CD4-positive, alpha-beta T cell treated with Interleukin-6 for 4 hours (primary cell): Measurements from ENCODE around the gene MUC5AC.

Experiments used
- DNase-seq: peaks from one replicate; pipeline ENCODE4 v3.0.0-alpha.2; 2020; ENCODE audit warnings: mixed read lengths

Gene MUC5AC

GRCh38 chr11:1217151-1217550 lies 59.4 kb downstream of the MUC5AC start:
- DNase-seq, result no peak

GRCh38 chr11:1218256-1218787 lies 60.6 kb downstream of the MUC5AC start:
- DNase-seq, result no peak

GRCh38 chr11:1218788-1219445 lies 61.2 kb downstream of the MUC5AC start:
- no peak for DNase-seq

- no peak for DNase-seq
Measured at GRCh38 chr11:1219446-1219833, 61.7 kb downstream of the MUC5AC start.

- DNase-seq, result no peak
Measured at GRCh38 chr11:1219834-1220815, 62.4 kb downstream of the MUC5AC start.

GRCh38 chr11:1220941-1221721 lies 63.4 kb downstream of the MUC5AC start:
- no peak for DNase-seq

GRCh38 chr11:1221848-1222311 lies 64.1 kb downstream of the MUC5AC start:
- DNase-seq, result no peak

GRCh38 chr11:1222491-1223345 lies 65.0 kb downstream of the MUC5AC start, which contains the start of gene MUC5B:
MUC5B (plus strand) TSS chr11:1223066; CDS start chr11:1223124, 58 bp downstream.
- no peak for DNase-seq

GRCh38 chr11:1223346-1224110 lies 65.8 kb downstream of the MUC5AC start:
- DNase-seq, result no peak

GRCh38 chr11:1224111-1224490 lies 66.3 kb downstream of the MUC5AC start:
- DNase-seq, result no peak

GRCh38 chr11:1224491-1225385 lies 67.0 kb downstream of the MUC5AC start:
- DNase-seq, result no peak

- DNase-seq, result no peak
Measured at GRCh38 chr11:1225386-1226225, 67.9 kb downstream of the MUC5AC start.

GRCh38 chr11:1226226-1226985 lies 68.7 kb downstream of the MUC5AC start:
- DNase-seq, result no peak

- DNase-seq, result no peak
Measured at GRCh38 chr11:1226986-1227550, 69.3 kb downstream of the MUC5AC start.

GRCh38 chr11:1227551-1228100 lies 69.9 kb downstream of the MUC5AC start:
- DNase-seq, result no peak

GRCh38 chr11:1228101-1228821 lies 70.5 kb downstream of the MUC5AC start:
- DNase-seq, result no peak
